H9 (cell line): Measurements from ENCODE around the gene GORAB. TPM values are rescaled to one million over a fixed set of nuclear protein-coding genes. Genes with fewer than 3 reads are reported as not detected.

ENCODE experiments used
- DNase-seq: peaks from one replicate; pipeline ENCODE4 v3.0.0-alpha.2; 2017
- H2AFZ ChIP-seq: one replicate; pipeline ENCODE4 v1.6.1; 2013; ENCODE audit warnings: mild to moderate bottlenecking, low read length, control low read depth, moderate library complexity
- H2AK5ac ChIP-seq: 2 replicates; pipeline ENCODE4 v1.6.1; 2013; ENCODE audit warnings: low read length, control low read depth, mixed read lengths; ENCODE audit not compliant: insufficient read length
- H2BK120ac ChIP-seq: one replicate; pipeline ENCODE4 v1.6.1; 2013; ENCODE audit warnings: low read depth, mild to moderate bottlenecking, low read length, control low read depth, inconsistent platforms; ENCODE audit not compliant: poor library complexity, severe bottlenecking
- H2BK12ac ChIP-seq: 2 replicates; pipeline ENCODE4 v1.6.1; 2013; ENCODE audit warnings: low read length, control low read depth, mixed read lengths, low read depth; ENCODE audit not compliant: insufficient read length
- H2BK15ac ChIP-seq: 2 replicates; pipeline ENCODE4 v1.6.1; 2013; ENCODE audit warnings: low read depth, low read length, control low read depth
- H2BK20ac ChIP-seq: one replicate; pipeline ENCODE4 v1.6.1; 2013; ENCODE audit warnings: low read depth, mild to moderate bottlenecking, low read length, control low read depth, inconsistent platforms; ENCODE audit not compliant: poor library complexity, severe bottlenecking
- H2BK5ac ChIP-seq: 2 replicates; pipeline ENCODE4 v1.6.1; 2013; ENCODE audit warnings: low read length, control low read depth, mixed read lengths; ENCODE audit not compliant: insufficient read length
- H3K14ac ChIP-seq: 2 replicates; pipeline ENCODE4 v1.6.1; 2013; ENCODE audit warnings: low read length, control low read depth; ENCODE audit not compliant: insufficient read depth
- H3K18ac ChIP-seq: 2 replicates; pipeline ENCODE4 v1.6.1; 2013; ENCODE audit warnings: low read depth, mild to moderate bottlenecking, mixed read lengths, low read length, control low read depth; ENCODE audit not compliant: insufficient read length
- H3K23ac ChIP-seq: 2 replicates; pipeline ENCODE4 v1.6.1; 2013; ENCODE audit warnings: low read length, control low read depth, mixed read lengths, low read depth; ENCODE audit not compliant: insufficient read length
- H3K23me2 ChIP-seq: 2 replicates; pipeline ENCODE4 v1.6.1; 2013; ENCODE audit warnings: low read depth, mild to moderate bottlenecking, mixed read lengths, low read length, control low read depth; ENCODE audit not compliant: insufficient read length, poor library complexity, severe bottlenecking
- H3K27ac ChIP-seq: 2 replicates; pipeline ENCODE4 v1.5.1; 2013; ENCODE audit warnings: low read length, control low read depth, mixed read lengths, low read depth; ENCODE audit not compliant: insufficient read length
- H3K27me3 ChIP-seq: 2 replicates; pipeline ENCODE4 v1.6.1; 2013; ENCODE audit warnings: low read length, control low read depth, inconsistent platforms; ENCODE audit not compliant: insufficient read depth
- H3K4ac ChIP-seq: 2 replicates; pipeline ENCODE4 v1.6.1; 2013; ENCODE audit warnings: low read depth, mild to moderate bottlenecking, control low read depth, inconsistent platforms, low read length, moderate library complexity
- H3K4me1 ChIP-seq: 2 replicates; pipeline ENCODE4 v1.6.1; 2013; ENCODE audit warnings: low read length, control low read depth, inconsistent platforms; ENCODE audit not compliant: insufficient read depth
- H3K4me2 ChIP-seq: 2 replicates; pipeline ENCODE4 v1.6.1; 2013; ENCODE audit warnings: low read length, control low read depth, mixed read lengths; ENCODE audit not compliant: insufficient read length, insufficient read depth
- H3K56ac ChIP-seq: 2 replicates; pipeline ENCODE4 v1.6.1; 2013; ENCODE audit warnings: low read depth, mild to moderate bottlenecking, mixed read lengths, low read length, control low read depth; ENCODE audit not compliant: insufficient read length
- H3K79me1 ChIP-seq: 2 replicates; pipeline ENCODE4 v1.6.1; 2013; ENCODE audit warnings: low read depth, mild to moderate bottlenecking, moderate library complexity, low read length, control low read depth, inconsistent platforms; ENCODE audit not compliant: insufficient read depth, poor library complexity, severe bottlenecking
- H3K79me2 ChIP-seq: 2 replicates; pipeline ENCODE4 v1.6.1; 2013; ENCODE audit warnings: low read length, control low read depth, inconsistent platforms; ENCODE audit not compliant: insufficient read depth
- H3K9ac ChIP-seq: 2 replicates; pipeline ENCODE4 v1.6.1; 2013; ENCODE audit warnings: low read length, control low read depth, mixed read lengths; ENCODE audit not compliant: insufficient read length; ENCODE audit errors: extremely low read depth
- H3K9me3 ChIP-seq: one replicate; pipeline ENCODE4 v1.6.1; 2013; ENCODE audit warnings: low read depth, low read length, inconsistent platforms; ENCODE audit not compliant: control insufficient read depth
- H3T11ph ChIP-seq: one replicate; pipeline ENCODE4 v1.6.1; 2013; ENCODE audit warnings: mild to moderate bottlenecking, low read length, control low read depth, inconsistent platforms
- H4K20me1 ChIP-seq: one replicate; pipeline ENCODE4 v1.6.1; 2013; ENCODE audit not compliant: control insufficient read depth, insufficient read length, insufficient read depth
- H4K5ac ChIP-seq: 2 replicates; pipeline ENCODE4 v1.6.1; 2013; ENCODE audit warnings: low read depth, mild to moderate bottlenecking, mixed read lengths, low read length, control low read depth; ENCODE audit not compliant: insufficient read length
- H4K8ac ChIP-seq: replicated peaks from 2 replicates; pipeline ENCODE4 v1.6.1; 2013; ENCODE audit warnings: low read length, control low read depth, mixed read lengths, low read depth; ENCODE audit not compliant: insufficient read length
- H4K91ac ChIP-seq: 2 replicates; pipeline ENCODE4 v1.6.1; 2013; ENCODE audit warnings: low read depth, mild to moderate bottlenecking, moderate library complexity, mixed read lengths, low read length, control low read depth; ENCODE audit not compliant: insufficient read length
- H3K27ac Mint-ChIP-seq, 3 experiments: 2 replicates in 2 of 3; 3 replicates in 1 of 3; pipeline ENCODE4 v1.8.0; 2020 to 2021; ENCODE audit warnings: mixed read lengths in 3 of 3, mild to moderate bottlenecking in 1 of 3, moderate library complexity in 1 of 3
- H3K27me3 Mint-ChIP-seq: 2 replicates; pipeline ENCODE4 v1.8.0; 2021; ENCODE audit warnings: low read depth, mild to moderate bottlenecking, moderate library complexity, mixed read lengths
- H3K36me3 Mint-ChIP-seq, 3 experiments: 2 replicates in 2 of 3; 3 replicates in 1 of 3; pipeline ENCODE4 v1.8.0; 2020 to 2021; ENCODE audit warnings: low read depth in 3 of 3, mixed read lengths in 3 of 3; ENCODE audit not compliant: insufficient read depth in 1 of 3
- H3K4me1 Mint-ChIP-seq, 2 experiments: 2 replicates each; pipeline ENCODE4 v1.8.0; 2020; ENCODE audit warnings: mixed read lengths in 2 of 2
- H3K4me3 Mint-ChIP-seq, 2 experiments: 2 replicates in 1 of 2; 3 replicates in 1 of 2; pipeline ENCODE4 v1.8.0; 2020 to 2021; ENCODE audit warnings: mild to moderate bottlenecking in 2 of 2, mixed read lengths in 2 of 2, moderate library complexity in 1 of 2
- H3K9me3 Mint-ChIP-seq, 2 experiments: 2 replicates in 1 of 2; 3 replicates in 1 of 2; pipeline ENCODE4 v1.8.0; 2020; ENCODE audit warnings: mild to moderate bottlenecking in 2 of 2, mixed read lengths in 2 of 2, moderate library complexity in 1 of 2
- CTCF ChIP-seq: fragments of 200-600 bp; sonication (generic); conservative IDR thresholded peaks from 3 replicates; pipeline ENCODE4 v1.8.0; 2021; ENCODE audit warnings: antibody characterized with exemption, mild to moderate bottlenecking
- WGBS: extraction: QIAGEN DNeasy Blood & Tissue Kit; methylation state at CpG from one replicate; pipeline ENCODE4 v1.1.7; 2013; ENCODE audit warnings: missing lambda C conversion rate, low lambda C conversion rate, mixed read lengths; ENCODE audit not compliant: insufficient read length; ENCODE audit errors: extremely low coverage; 5-methylcytosine and 5-hydroxymethylcytosine counted together
- total RNA-seq: library from RNA; stranded (reverse); gene quantifications from 2 replicates; pipeline ENCODE4 v1.2.1, GENCODE V29; 2021

GORAB gene
- total RNA-seq, 1 experiment from 2014 or later, result 17.8 TPM

DNA sequence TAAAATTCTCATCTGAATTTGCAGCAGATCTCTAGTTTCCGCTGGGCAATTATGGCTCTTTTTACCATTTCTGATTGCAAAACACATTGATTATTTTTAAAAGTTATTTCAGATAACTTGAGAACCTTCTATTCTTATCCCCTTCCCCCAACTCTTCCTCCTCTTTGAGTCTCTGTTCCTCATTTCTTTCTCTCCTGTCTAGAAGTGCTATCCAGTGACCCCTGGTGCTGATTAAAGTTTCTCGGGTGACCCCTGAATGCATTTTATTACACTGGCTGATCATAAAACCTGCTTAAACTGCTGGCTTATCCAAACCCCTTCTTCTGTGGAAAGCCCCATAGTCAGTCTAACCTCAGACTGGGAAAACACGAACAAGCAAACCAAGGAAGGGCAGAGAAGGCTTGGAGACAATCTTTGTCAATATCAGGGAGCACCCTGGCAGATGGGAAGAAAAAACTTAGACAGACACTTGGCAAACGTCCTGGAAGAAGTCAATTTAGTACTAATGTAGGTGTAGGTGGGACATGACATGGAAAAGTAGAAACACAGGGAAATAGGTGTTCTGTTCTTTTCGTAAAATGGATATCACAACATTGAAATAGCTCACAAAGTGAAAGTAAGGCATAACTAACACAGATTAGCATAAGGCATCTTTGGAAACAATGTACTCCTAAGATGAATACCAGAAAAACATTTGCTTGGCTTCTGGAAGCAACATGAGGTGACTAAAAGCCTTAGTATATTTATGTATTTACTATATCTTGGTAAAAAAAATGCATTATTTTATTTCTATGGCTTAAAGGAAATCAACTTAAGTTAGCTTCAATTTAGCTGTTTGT, 61.4 kb downstream of the GORAB start:
- no peak overlapping the region for H3K27ac ChIP-seq
- no peak overlapping the region for H4K5ac ChIP-seq
- no peak overlapping the region for H3K4ac ChIP-seq
- H2BK12ac ChIP-seq, result no peak overlapping the region
- Mint-ChIP-seq H3K36me3 (no peaks in the 10 kb centered on the region), H3K4me3 (no peak overlapping the region), H3K9me3 (peaks cover 6 to 9% of the 10 kb centered on the region in 2 experiments; a peak in 3 of 5 replicates), H3K27ac (no peak overlapping the region), H3K27me3 (peaks cover 28% of the 10 kb centered on the region), H3K4me1 (0 out of 4 replicates have a peak, but pooled peaks cover 0 to 7% of the 10 kb centered on the region in 2 experiments)
- H4K8ac ChIP-seq, result no peak overlapping the region
- H3K9ac ChIP-seq, result no peak overlapping the region
- H4K91ac ChIP-seq, result no peak overlapping the region
- H2BK20ac ChIP-seq, result no peak overlapping the region
- H3K56ac ChIP-seq, result no peak overlapping the region
- no peaks in the 10 kb centered on the region for H3K23me2 ChIP-seq
- no peaks in the 10 kb centered on the region for H4K20me1 ChIP-seq
- no peak overlapping the region for H3K18ac ChIP-seq
- no peaks in the 10 kb centered on the region for H3K9me3 ChIP-seq
- no peak overlapping the region for H3K23ac ChIP-seq
- no peaks in the 10 kb centered on the region for H3K79me1 ChIP-seq
- H3K4me2 ChIP-seq, result no peak overlapping the region
- no peak overlapping the region for H3K14ac ChIP-seq
- TF ChIP-seq CTCF, result no peak
- H3K4me1 ChIP-seq, result no peaks in the 10 kb centered on the region
- no peak overlapping the region for H3T11ph ChIP-seq
- no CpG with 5 or more reads among the region's 5 CpGs for WGBS
- H3K79me2 ChIP-seq, result no peaks in the 10 kb centered on the region
- no peak overlapping the region for H2AK5ac ChIP-seq
- no peaks in the 10 kb centered on the region; the same call in 1 of the 2 replicates for H3K27me3 ChIP-seq
- no peak overlapping the region for H2BK120ac ChIP-seq
- H2BK15ac ChIP-seq, result no peak overlapping the region
- no peak overlapping the region for H2AFZ ChIP-seq
- no peak for DNase-seq
- H2BK5ac ChIP-seq, result no peak overlapping the region
